HUES48 (cell line): ENCODE data around the gene FRMPD2.
"Not testable (repeated sequence)": the region's sequence is repeated elsewhere in the genome, so short reads cannot be mapped to it uniquely, and the experiment has no call there.

Source experiments
- H3K27ac ChIP-seq: one replicate; pipeline ENCODE4 v1.7.0; 2013; ENCODE audit warnings: low read depth, low read length, inconsistent platforms
- H3K27me3 ChIP-seq: 2 replicates; pipeline ENCODE4 v1.6.1; 2013; ENCODE audit warnings: mild to moderate bottlenecking, low read length; ENCODE audit not compliant: control insufficient read depth, insufficient read depth
- H3K36me3 ChIP-seq: 2 replicates; pipeline ENCODE4 v1.6.1; 2013; ENCODE audit warnings: low read length; ENCODE audit not compliant: control insufficient read depth, insufficient read depth
- H3K4me1 ChIP-seq: 2 replicates; pipeline ENCODE4 v1.6.1; 2013; ENCODE audit warnings: mild to moderate bottlenecking, low read length; ENCODE audit not compliant: control insufficient read depth, insufficient read depth
- H3K4me3 ChIP-seq: 2 replicates; pipeline ENCODE4 v1.5.1; 2013; ENCODE audit warnings: mild to moderate bottlenecking, low read depth, low read length
- H3K9ac ChIP-seq: 2 replicates; pipeline ENCODE4 v1.6.1; 2013; ENCODE audit warnings: mild to moderate bottlenecking, low read depth, low read length, moderate library complexity
- H3K9me3 ChIP-seq: 2 replicates; pipeline ENCODE4 v1.6.1; 2013; ENCODE audit warnings: low read length; ENCODE audit not compliant: control insufficient read depth, insufficient read depth

Gene FRMPD2

GRCh38 chr10:48199580-48200377 is 74.7 kb downstream of the FRMPD2 start:
- Histone ChIP-seq H3K4me1 (no peaks in the 10 kb centered on the region), H3K27ac (no peak overlapping the region), H3K9ac (no peak overlapping the region), H3K27me3 (no peaks in the 10 kb centered on the region), H3K36me3 (no peaks in the 10 kb centered on the region), H3K4me3 (no peak overlapping the region), H3K9me3 (no peaks in the 10 kb centered on the region)

DNA sequence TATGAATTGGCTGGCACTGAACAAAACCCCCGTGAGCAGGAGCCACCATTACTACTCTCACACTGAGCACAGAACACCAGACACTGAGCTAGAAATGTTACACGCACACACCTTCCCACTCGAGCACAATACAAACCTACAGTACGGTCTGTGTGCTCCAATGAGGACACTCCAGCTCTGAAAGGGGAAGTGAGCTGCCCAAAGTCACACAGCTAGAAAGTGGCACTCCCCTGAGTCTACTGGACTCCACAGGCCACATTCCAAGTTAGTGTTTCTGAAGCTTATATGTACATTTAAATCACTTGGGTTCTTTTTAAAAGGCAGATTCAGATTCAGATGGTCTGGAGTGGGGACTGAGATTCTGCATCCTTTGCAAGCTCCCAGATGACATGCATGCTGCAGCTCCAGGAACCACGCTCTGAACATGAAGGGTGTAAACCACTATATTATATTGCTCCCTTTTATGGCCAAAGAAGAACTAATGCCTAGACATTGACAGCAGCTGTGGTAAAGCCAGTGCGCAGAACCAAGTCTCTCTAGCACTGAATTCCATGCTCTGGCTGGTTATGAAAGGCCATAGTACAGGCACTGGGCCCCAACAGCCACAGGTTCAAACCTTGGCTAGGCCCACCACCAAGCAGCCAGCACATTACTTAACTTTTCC is 77.1 kb downstream of the FRMPD2 start:
- Histone ChIP-seq H3K4me1 (peaks cover 8% of the 10 kb centered on the region; the same call in 1 of the 2 replicates), H3K9me3 (no peaks in the 10 kb centered on the region), H3K27me3 (no peaks in the 10 kb centered on the region), H3K4me3 (no peak overlapping the region), H3K36me3 (no peaks in the 10 kb centered on the region), H3K27ac (no peak overlapping the region), H3K9ac (no peak overlapping the region)

DNA sequence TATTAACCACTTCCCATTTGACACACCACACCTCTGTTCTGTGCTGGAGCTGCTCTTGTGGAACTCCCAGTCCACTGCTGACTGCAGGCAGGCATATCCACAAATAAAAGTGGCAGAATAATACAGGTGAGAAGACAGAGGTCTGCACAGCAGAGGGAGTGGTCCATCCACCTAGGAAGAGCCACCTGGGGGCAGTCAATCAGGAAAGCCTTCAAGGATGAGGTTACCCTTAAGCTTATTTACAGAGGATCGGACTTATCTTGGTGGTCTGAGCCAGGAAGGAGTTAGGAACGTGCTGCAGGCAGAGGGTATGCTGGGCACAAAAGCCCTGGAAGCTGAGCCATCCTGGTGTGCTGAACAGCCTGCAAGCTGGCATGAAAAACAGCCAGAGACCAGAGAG is 78.7 kb downstream of the FRMPD2 start:
- H3K4me1 ChIP-seq: peaks cover 8% of the 10 kb centered on the region; the same call in 1 of the 2 replicates
- no peaks in the 10 kb centered on the region for H3K9me3 ChIP-seq
- no peak overlapping the region for H3K9ac ChIP-seq
- no peaks in the 10 kb centered on the region for H3K27me3 ChIP-seq
- no peak overlapping the region for H3K4me3 ChIP-seq
- H3K27ac ChIP-seq: no peak overlapping the region
- no peaks in the 10 kb centered on the region for H3K36me3 ChIP-seq

GRCh38 chr10:48194830-48195229 is 79.7 kb downstream of the FRMPD2 start:
- Histone ChIP-seq H3K4me3 (no peak overlapping the region), H3K4me1 (peaks cover 8% of the 10 kb centered on the region; the same call in 1 of the 2 replicates), H3K27me3 (no peaks in the 10 kb centered on the region), H3K27ac (no peak overlapping the region), H3K9ac (no peak overlapping the region), H3K36me3 (no peaks in the 10 kb centered on the region), H3K9me3 (no peaks in the 10 kb centered on the region)

DNA sequence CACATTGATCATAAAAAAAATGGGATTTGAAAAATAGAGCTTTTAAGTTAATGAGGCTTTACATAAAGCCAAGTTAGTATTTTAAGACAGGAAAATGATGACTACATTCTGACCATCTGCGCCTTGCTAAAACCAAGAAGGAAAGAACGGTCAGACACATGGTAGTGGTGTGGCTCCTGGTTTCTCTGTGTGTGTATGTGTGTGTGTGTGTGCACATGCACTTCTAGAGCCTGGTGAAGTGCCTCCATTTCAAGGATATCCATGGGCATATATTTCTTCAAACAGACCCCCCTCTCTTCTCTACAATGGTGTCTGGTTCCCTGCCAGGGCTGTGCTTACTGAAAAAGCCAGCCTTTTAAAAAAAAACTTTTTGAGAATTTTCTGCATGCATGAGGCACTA is 80.9 kb downstream of the FRMPD2 start:
- no peak overlapping the region for H3K27ac ChIP-seq
- H3K36me3 ChIP-seq: no peaks in the 10 kb centered on the region
- H3K4me3 ChIP-seq: no peak overlapping the region
- H3K9me3 ChIP-seq: no peaks in the 10 kb centered on the region
- no peaks in the 10 kb centered on the region for H3K27me3 ChIP-seq
- H3K4me1 ChIP-seq: peaks cover 8% of the 10 kb centered on the region; the same call in 1 of the 2 replicates
- no peak overlapping the region for H3K9ac ChIP-seq

DNA sequence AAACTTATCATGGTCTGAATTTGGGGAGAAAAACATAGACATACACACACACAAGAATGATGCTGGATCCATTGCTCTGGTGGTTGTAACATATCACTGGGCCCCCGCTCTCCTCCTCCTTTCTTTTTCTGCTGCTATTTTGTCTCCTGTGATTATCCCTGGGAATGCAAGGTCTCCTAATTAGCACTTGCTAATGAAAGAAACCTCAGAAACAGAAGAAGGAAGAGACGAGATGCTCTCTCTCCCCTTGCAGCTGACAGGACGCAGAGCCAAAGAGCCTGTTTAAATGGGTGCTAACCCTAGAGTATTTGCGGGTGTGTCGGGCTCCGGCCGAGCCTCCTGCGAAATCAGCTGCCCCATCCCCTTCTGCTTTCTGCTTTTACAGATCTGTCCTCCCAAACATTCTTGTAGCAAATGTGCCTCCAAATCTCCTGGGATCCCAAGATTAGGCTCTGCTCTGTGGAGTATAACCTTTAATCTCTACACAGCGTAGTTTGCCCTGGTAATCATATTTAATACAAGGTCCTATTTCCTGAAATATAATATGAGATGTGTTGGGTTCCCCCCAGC is 81.5 kb downstream of the FRMPD2 start:
- no peaks in the 10 kb centered on the region for H3K27me3 ChIP-seq
- no peak overlapping the region for H3K9ac ChIP-seq
- no peak overlapping the region for H3K4me3 ChIP-seq
- peaks cover 8% of the 10 kb centered on the region; the same call in 1 of the 2 replicates for H3K4me1 ChIP-seq
- H3K27ac ChIP-seq: no peak overlapping the region
- H3K36me3 ChIP-seq: no peaks in the 10 kb centered on the region
- no peaks in the 10 kb centered on the region for H3K9me3 ChIP-seq

- Histone ChIP-seq H3K36me3 (no peaks in the 10 kb centered on the region), H3K4me3 (no peak overlapping the region), H3K9ac (no peak overlapping the region), H3K27ac (no peak overlapping the region), H3K9me3 (no peaks in the 10 kb centered on the region), H3K4me1 (0 out of 2 replicates have a peak, but pooled peaks cover 5% of the 10 kb centered on the region), H3K27me3 (no peaks in the 10 kb centered on the region)
Observed at GRCh38 chr10:48187713-48188485, 86.6 kb downstream of the FRMPD2 start.

DNA sequence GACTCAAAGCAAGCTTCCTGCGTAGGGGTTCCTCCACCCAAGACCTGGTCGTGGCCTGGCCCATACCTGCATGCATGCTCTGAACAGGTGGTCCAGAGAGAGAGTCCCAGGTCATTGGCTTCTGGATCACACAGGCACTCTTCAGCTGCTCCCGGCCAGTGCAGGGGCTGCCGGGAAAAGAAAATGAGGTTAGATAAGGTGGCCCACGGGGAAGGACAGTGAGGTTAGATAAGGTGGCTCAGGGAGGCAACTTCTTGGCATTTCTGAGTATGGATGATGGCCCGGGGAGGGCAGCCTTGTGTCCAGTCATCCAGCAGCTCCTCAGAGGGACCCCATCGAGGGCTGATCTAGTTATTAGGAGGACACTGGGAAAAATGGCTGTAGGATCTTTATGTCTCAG is 87.4 kb downstream of the FRMPD2 start:
- Histone ChIP-seq H3K9me3 (no peaks in the 10 kb centered on the region), H3K27me3 (no peaks in the 10 kb centered on the region), H3K4me1 (no peaks in the 10 kb centered on the region), H3K9ac (no peak overlapping the region), H3K4me3 (no peak overlapping the region), H3K36me3 (no peaks in the 10 kb centered on the region), H3K27ac (no peak overlapping the region)

DNA sequence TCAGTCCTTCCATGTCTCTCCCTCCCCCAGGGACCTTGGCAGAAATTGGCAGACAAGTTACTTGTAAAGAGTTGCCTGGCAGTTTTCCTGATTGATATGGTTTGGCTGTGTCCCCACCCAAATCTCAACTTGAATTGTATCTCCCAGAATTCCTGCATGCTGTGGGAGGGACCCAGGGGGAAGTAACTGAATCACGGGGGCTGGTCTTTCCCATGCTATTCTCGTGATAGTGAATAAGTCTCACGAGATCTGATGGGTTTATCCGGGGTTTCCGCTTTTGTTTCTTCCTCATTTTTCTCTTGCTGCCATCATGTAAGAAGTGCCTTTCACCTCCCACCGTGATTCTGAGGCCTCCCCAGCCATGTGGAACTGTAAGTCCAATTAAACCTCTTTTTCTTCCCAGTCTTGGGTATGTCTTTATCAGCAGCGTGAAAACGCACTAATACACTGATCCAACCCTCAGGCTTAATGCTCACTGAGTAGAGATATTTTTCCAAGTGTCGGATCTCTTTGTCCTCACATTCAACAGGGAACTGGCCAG is 88.2 kb downstream of the FRMPD2 start:
- H3K9me3 ChIP-seq, H3K27me3 ChIP-seq, H3K36me3 ChIP-seq, H3K4me3 ChIP-seq, H3K9ac ChIP-seq, H3K4me1 ChIP-seq, H3K27ac ChIP-seq: not testable (repeated sequence)

- H3K36me3 ChIP-seq: no peaks in the 10 kb centered on the region
- H3K9me3 ChIP-seq: no peaks in the 10 kb centered on the region
- no peak overlapping the region for H3K9ac ChIP-seq
- H3K4me1 ChIP-seq: no peaks in the 10 kb centered on the region
- H3K27ac ChIP-seq: no peak overlapping the region
- H3K4me3 ChIP-seq: no peak overlapping the region
- no peaks in the 10 kb centered on the region for H3K27me3 ChIP-seq
Observed at GRCh38 chr10:48184224-48184623, 90.3 kb downstream of the FRMPD2 start.
